Gastrocnemius medialis (tissue), 4 donors: ENCODE results near the gene OPA3.

ENCODE experiments used
- CTCF ChIP-seq, 5 experiments: fragments of 450-650 bp in 3 of 5; fragments of 200-600 bp in 2 of 5; sonication (generic) in 2 of 5; IDR thresholded peaks in 4 of 5; conservative IDR thresholded peaks in 1 of 5; 1 replicate in 4 of 5; 2 replicates in 1 of 5; pipeline ENCODE4 v1.5.1; 2016 to 2019; ENCODE audit warnings: antibody characterized with exemption in 5 of 5, mild to moderate bottlenecking in 3 of 5, moderate library complexity in 3 of 5
- POLR2A ChIP-seq, 2 donors: fragments of 450-650 bp; IDR thresholded peaks; one replicate each; pipeline ENCODE4 v1.6.1; 2017; ENCODE audit warnings: antibody characterized with exemption in 2 of 2, mild to moderate bottlenecking in 2 of 2, moderate library complexity in 2 of 2

- TF ChIP-seq CTCF (IDR thresholded peaks at IDR 0.05 in 4 of 5, conservative IDR thresholded peaks at IDR 0.05 in 1 of 5) = no peak
- no peak for TF ChIP-seq POLR2A (IDR thresholded peaks at IDR 0.05)
These were observed 13.0 kb upstream of the OPA3 start for GRCh38 chr19:45597425-45598111.
